Endothelial cell of hepatic sinusoid (primary cell): Measurements from ENCODE around the gene RAB37.

ENCODE experiments used
- in situ Hi-C: cut with HindIII; loops from 2 replicates; pipeline ENCODE4 v1.10.0; 2017; ENCODE audit warnings: low sequenced_read_pairs

RAB37 gene

GRCh38 chr17:74736513-74737298 is at the start of gene RAB37:
Gene RAB37, plus strand, starts transcription at chr17:74737256. Its CDS starts 17 bp downstream, at chr17:74737273.
- in situ Hi-C loops, result no loop called here

- in situ Hi-C loops, result no loop called here
These were observed 49.2 kb upstream of the RAB37 start for GRCh38 chr17:74687886-74688285.

DNA sequence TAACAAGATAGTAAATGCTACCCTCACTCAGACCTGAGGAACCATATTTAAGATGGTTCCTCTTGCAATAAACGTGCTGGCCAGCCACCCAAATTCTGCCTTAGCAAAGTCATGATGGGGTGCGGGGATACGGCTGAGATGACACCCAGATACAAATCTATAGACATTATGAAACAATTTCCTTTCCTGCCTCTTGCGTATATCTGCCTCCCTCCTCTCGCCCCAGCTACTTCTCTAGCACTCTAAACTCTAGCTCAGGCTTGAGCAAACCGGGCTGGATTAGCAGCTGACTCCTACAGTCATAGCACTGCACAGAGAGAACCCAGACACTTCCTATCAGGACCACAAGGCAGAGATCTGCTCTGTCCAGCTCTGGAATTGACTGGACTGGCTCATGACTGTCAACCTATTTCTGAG is 46.6 kb upstream of the RAB37 start:
- in situ Hi-C loops, result no loop called here

GRCh38 chr17:74691151-74691550 is 45.9 kb upstream of the RAB37 start:
- in situ Hi-C loops, result no loop called here

- in situ Hi-C loops, result no loop called here
These were observed 43.0 kb upstream of the RAB37 start for GRCh38 chr17:74694081-74694480.

GRCh38 chr17:74695629-74696028 is 41.4 kb upstream of the RAB37 start:
- in situ Hi-C loops, result no loop called here

DNA sequence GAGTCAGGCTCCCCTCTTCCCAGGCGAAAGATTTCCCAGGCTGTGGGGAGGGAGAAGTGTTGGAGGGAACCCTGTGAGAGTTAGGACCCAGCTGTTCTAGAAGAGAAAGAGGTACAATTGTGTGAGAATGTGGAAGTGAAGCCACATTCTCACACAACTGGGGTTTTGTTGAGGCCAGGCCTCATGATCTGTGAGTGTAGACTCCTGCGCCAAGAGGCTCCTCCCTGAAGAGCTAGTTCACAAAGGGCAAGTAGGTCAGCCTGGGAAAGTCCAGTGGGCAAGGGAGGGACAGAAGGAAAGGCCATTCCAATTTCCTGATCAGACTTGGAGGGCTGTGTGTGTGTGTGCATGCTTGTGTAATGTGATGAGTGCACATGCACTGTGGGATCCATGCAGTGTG is 39.5 kb upstream of the RAB37 start:
- in situ Hi-C loops, result no loop called here

GRCh38 chr17:74698069-74698468 is 39.0 kb upstream of the RAB37 start:
- in situ Hi-C loops, result no loop called here

- in situ Hi-C loops, result no loop called here
These were observed 37.8 kb upstream of the RAB37 start for GRCh38 chr17:74699236-74699635.

- in situ Hi-C loops, result no loop called here
These were observed 34.8 kb upstream of the RAB37 start for GRCh38 chr17:74702116-74702871.

GRCh38 chr17:74703311-74703710 is 33.7 kb upstream of the RAB37 start:
- in situ Hi-C loops, result no loop called here

- in situ Hi-C loops, result no loop called here
These were observed 32.5 kb upstream of the RAB37 start for GRCh38 chr17:74704544-74704943.

- in situ Hi-C loops, result no loop called here
These were observed 25.8 kb upstream of the RAB37 start for GRCh38 chr17:74711058-74711824.

DNA sequence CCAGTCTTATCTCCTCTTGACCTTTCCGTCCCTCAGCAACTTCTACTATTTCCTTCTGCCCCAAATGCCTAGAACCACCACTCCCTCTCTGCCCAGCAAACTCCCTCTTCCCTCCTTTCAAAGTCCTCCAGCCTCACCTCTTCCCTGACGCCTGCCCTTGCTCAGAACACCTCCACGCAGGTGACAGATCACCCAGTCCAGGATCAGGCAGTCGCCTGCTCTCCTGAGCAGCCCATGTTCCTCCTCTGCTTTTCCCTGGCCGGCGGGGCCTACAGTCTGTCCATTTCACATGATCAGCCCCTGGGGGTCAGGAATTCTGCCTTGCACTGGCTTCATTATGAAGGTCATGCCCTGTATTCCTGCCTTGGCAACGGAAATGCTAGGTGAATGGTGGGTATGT is 24.8 kb upstream of the RAB37 start:
- in situ Hi-C loops, result no loop called here

GRCh38 chr17:74712756-74713155 is 24.3 kb upstream of the RAB37 start, which contains the start of gene CD300LF:
Gene CD300LF, minus strand, starts transcription at chr17:74712923. Its CDS starts 57 bp downstream, at chr17:74712866.
- in situ Hi-C loops, result no loop called here

GRCh38 chr17:74713171-74713755 is 23.8 kb upstream of the RAB37 start:
- in situ Hi-C loops, result no loop called here

DNA sequence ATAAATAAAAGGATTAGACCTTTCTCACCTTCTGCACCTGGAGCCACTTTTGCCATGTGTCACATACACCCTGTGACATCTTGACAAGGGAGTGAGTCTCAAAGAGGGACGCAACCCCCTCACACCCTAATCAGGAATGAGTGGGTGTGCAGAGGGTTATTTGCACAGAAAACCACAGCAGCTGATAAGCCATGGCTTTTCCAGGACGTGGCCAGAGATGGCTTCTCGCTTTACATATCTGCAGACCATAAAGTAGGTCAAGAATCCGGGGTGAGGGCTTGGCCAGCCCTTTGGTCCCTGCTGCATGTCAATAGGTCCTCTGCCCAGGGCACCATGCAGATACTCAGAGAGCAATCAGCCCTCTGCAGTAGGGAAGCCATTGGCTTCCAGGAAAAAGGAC is 21.9 kb upstream of the RAB37 start:
- in situ Hi-C loops, result no loop called here

DNA sequence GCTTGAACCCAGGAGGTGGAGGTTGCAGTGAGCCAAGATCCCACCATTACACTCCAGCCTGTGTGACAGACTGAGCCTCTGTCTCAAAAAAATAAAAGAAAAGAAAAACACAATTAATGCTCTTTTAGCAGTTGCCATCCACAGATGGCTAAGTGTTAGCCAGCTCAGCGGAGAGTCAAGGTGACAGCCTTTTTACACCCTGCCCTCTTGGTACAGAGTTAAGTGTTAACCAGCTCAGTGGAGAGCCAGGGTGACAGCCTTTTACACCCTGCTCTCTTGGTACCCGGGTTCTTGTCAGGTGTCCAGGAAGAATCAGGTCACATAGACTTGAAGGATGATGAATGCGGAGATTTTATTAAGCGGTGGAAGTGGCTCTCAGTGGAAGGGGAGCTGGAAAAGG is 16.6 kb upstream of the RAB37 start:
- in situ Hi-C loops, result no loop called here

- in situ Hi-C loops, result no loop called here
These were observed 14.3 kb upstream of the RAB37 start for GRCh38 chr17:74722782-74723181.

GRCh38 chr17:74723891-74724290 is 13.2 kb upstream of the RAB37 start:
- in situ Hi-C loops, result no loop called here

- in situ Hi-C loops, result no loop called here
These were observed 11.9 kb upstream of the RAB37 start for GRCh38 chr17:74725111-74725510.
